Lower leg skin (tissue), 3 donors: ENCODE results near the gene RABL3.

Source experiments
- CTCF ChIP-seq, 3 donors: fragments of 450-650 bp; IDR thresholded peaks; one replicate each; pipeline ENCODE4 v1.5.1; 2016; ENCODE audit warnings: antibody characterized with exemption in 3 of 3, mild to moderate bottlenecking in 3 of 3, moderate library complexity in 2 of 3
- POLR2A ChIP-seq, 2 donors: fragments of 450-650 bp; IDR thresholded peaks; one replicate each; pipeline ENCODE4 v1.6.1; 2016 to 2017; ENCODE audit warnings: antibody characterized with exemption in 2 of 2, mild to moderate bottlenecking in 1 of 2, moderate library complexity in 1 of 2

GRCh38 chr3:120693439-120694171, 48.7 kb downstream of the RABL3 start:
- TF ChIP-seq CTCF (IDR thresholded peaks at IDR 0.05): no peak
- TF ChIP-seq POLR2A (IDR thresholded peaks at IDR 0.05): no peak
